HepG2 (cell line): ENCODE data around the gene PPFIA4. TPM values are rescaled to one million over a fixed set of nuclear protein-coding genes. Genes with fewer than 3 reads are reported as not detected.

Experiments used
- ATAC-seq: fragments of 200-7000 bp; cut with Tn5 transposase; 3 replicates; pipeline ENCODE4 v1.9.1; 2020; ENCODE audit warnings: mild to moderate bottlenecking, moderate library complexity
- BruUV-seq: library from RNA; stranded (reverse); fragments of 400-500 nt; replicated peaks from 2 replicates; lab custom pipeline; 2021; lab: Mats Ljungman, UMichigan
- CTCF ChIA-PET: fragments of 300-600 bp; formaldehyde crosslinking; extraction: SDS; loops from one replicate; lab custom pipeline; 2021; ENCODE audit warnings: low total read pairs, inconsistent platforms, low intra/inter-chr PET ratio; lab: Yijun Ruan, JAX
- POLR2A ChIA-PET: fragments of 350-600 bp; sonication (Branson Sonifier 250); formaldehyde crosslinking; loops from one replicate; lab custom pipeline; 2020; ENCODE audit warnings: antibody characterized with exemption, inconsistent platforms; lab: Yijun Ruan, JAX
- DNase-seq: peaks from one replicate; pipeline ENCODE4 v3.0.0-alpha.2; 2015; ENCODE audit warnings: low spot score
- FAIRE-seq: peaks from 3 replicates; lab custom pipeline; 2011; peaks lifted over from hg19 to GRCh38; lab: Jason Lieb, UNC
- H2AFZ ChIP-seq: one replicate; pipeline ENCODE4 v1.6.1; 2011; ENCODE audit warnings: low read length, inconsistent platforms
- H3K27ac ChIP-seq: fragments of 300-600 bp; 3 replicates; pipeline ENCODE4 v1.8.0; 2011; ENCODE audit warnings: mixed run types, mild to moderate bottlenecking, mixed read lengths, low read length, inconsistent platforms; ENCODE audit not compliant: insufficient read depth; ENCODE audit errors: extremely low read length
- H3K27me3 ChIP-seq, 2 experiments: fragments of 200-600 bp in 1 of 2; 2 replicates in 1 of 2; 3 replicates in 1 of 2; pipeline versions ENCODE4 v1.6.0 to v1.8.0; 2011; ENCODE audit warnings: low read length in 2 of 2, mild to moderate bottlenecking in 2 of 2, moderate library complexity in 2 of 2, inconsistent platforms in 1 of 2; ENCODE audit not compliant: insufficient read depth in 2 of 2, control insufficient read depth in 1 of 2
- H3K36me3 ChIP-seq, 2 experiments: fragments of 200-600 bp in 1 of 2; replicated peaks in 1 of 2; 2 replicates in 1 of 2; 3 replicates in 1 of 2; pipeline versions ENCODE4 v1.5.1 to v1.8.0; 2011; ENCODE audit warnings: low read length in 2 of 2, inconsistent platforms in 1 of 2; ENCODE audit not compliant: insufficient read depth in 2 of 2, control insufficient read depth in 1 of 2
- H3K4me1 ChIP-seq: 2 replicates; pipeline ENCODE4 v1.5.1; 2012; ENCODE audit warnings: low read length, inconsistent platforms; ENCODE audit not compliant: insufficient read depth
- H3K4me2 ChIP-seq: 2 replicates; pipeline ENCODE4 v1.6.0; 2011; ENCODE audit warnings: low read depth, low read length, inconsistent platforms
- H3K4me3 ChIP-seq, 3 experiments: fragments of 200-600 bp in 1 of 3; sonication (generic), shearing (Covaris generic) in 1 of 3; replicated peaks in 1 of 3; 2 replicates each; pipeline ENCODE4 v1.5.1; 2011 to 2016; ENCODE audit warnings: low read length in 3 of 3, inconsistent platforms in 2 of 3, low read depth in 2 of 3, mild to moderate bottlenecking in 2 of 3, control low read depth in 1 of 3, mixed read lengths in 1 of 3; ENCODE audit not compliant: insufficient read depth in 1 of 3
- H3K79me2 ChIP-seq: one replicate; pipeline ENCODE4 v1.6.1; 2011; ENCODE audit warnings: low read length, inconsistent platforms; ENCODE audit not compliant: insufficient read depth
- H3K9ac ChIP-seq: 2 replicates; pipeline ENCODE4 v1.6.0; 2011; ENCODE audit warnings: mild to moderate bottlenecking, low read depth, low read length, inconsistent platforms; ENCODE audit not compliant: insufficient read depth
- H3K9me3 ChIP-seq: 2 replicates; pipeline ENCODE4 v1.5.1; 2012; ENCODE audit warnings: mild to moderate bottlenecking, low read length
- H4K20me1 ChIP-seq: 2 replicates; pipeline ENCODE4 v1.6.0; 2011; ENCODE audit warnings: inconsistent platforms, mild to moderate bottlenecking, low read length, moderate library complexity; ENCODE audit not compliant: insufficient read depth
- CHD2 ChIP-seq: IDR thresholded peaks from 2 replicates; pipeline ENCODE4 v1.6.1; 2011; ENCODE audit warnings: low read depth, low read length, improper control_type of control experiment
- CREM ChIP-seq, 2 experiments: sonication (generic) in 1 of 2; formaldehyde crosslinking in 1 of 2; IDR thresholded peaks; 2 replicates each; pipeline versions ENCODE4 v1.4.0 to v1.6.1; 2016 to 2020; ENCODE audit warnings: antibody characterized with exemption in 1 of 2, mild to moderate bottlenecking in 1 of 2, missing genetic modification reagents in 1 of 2
- EHMT2 ChIP-seq: fragments of 200-600 bp; sonication (generic); IDR thresholded peaks from 2 replicates; pipeline ENCODE4 v1.7.0; 2017; ENCODE audit warnings: antibody characterized with exemption, low read depth, low read length, borderline replicate concordance
- MED8 ChIP-seq: sonication (generic); formaldehyde crosslinking; IDR thresholded peaks from 2 replicates; pipeline ENCODE4 v1.8.1; 2023; ENCODE audit warnings: mild to moderate bottlenecking, missing genetic modification reagents; ENCODE audit not compliant: insufficient replicate concordance
- RCOR2 ChIP-seq: IDR thresholded peaks from 2 replicates; pipeline ENCODE4 v1.6.1; 2016; ENCODE audit warnings: missing biosample characterization, missing genetic modification reagents
- ZBTB38 ChIP-seq: sonication (generic); formaldehyde crosslinking; IDR thresholded peaks from 2 replicates; pipeline ENCODE4 v1.5.1; 2020; ENCODE audit warnings: mild to moderate bottlenecking, missing genetic modification reagents
- ZNF12 ChIP-seq: sonication (generic); formaldehyde crosslinking; IDR thresholded peaks from 2 replicates; pipeline ENCODE4 v1.5.0; 2020; ENCODE audit warnings: missing genetic modification reagents
- ZNF121 ChIP-seq: sonication (generic); formaldehyde crosslinking; IDR thresholded peaks from 2 replicates; pipeline ENCODE4 v1.5.0; 2020; ENCODE audit warnings: mild to moderate bottlenecking, missing genetic modification reagents
- WGBS: methylation state at CpG from one replicate; pipeline ENCODE4 v1.1.6; 2017; ENCODE audit warnings: low lambda C conversion rate; 5-methylcytosine and 5-hydroxymethylcytosine counted together
- in situ Hi-C: cut with HindIII; loops from 2 replicates; pipeline ENCODE4 v1.10.0; 2017; ENCODE audit warnings: low pct_unique_long_range_greater_than_20kb; ENCODE audit not compliant: extremely low pct_ligation_motif_present
- intact Hi-C: fragments of 100-400 bp; cut with micrococcal nuclease; formaldehyde crosslinking; loops from one replicate; pipeline ENCODE4 v1.10.0; 2022; ENCODE audit not compliant: unreplicated experiment
- polyA plus RNA-seq, 8 experiments: library from polyadenylated mRNA; depleted of rRNA in 3 of 8; stranded (reverse) in 7 of 8; unstranded in 1 of 8; fragments of >200 nt; fragmentation: Illumina TruSeq in 4 of 8; extraction: Trizol in 4 of 8; gene quantifications; 2 replicates each; pipeline versions ENCODE4 v1.2.1 to v1.2.3, GENCODE V29; 2011 to 2016; ENCODE audit warnings: low read depth in 4 of 8, missing spikeins in 1 of 8, mixed read lengths in 1 of 8; ENCODE audit not compliant: insufficient read depth in 1 of 8
- total RNA-seq, 5 experiments: library from RNA; depleted of rRNA; stranded (reverse); fragments of >200 nt; fragmentation: Illumina TruSeq; extraction: Trizol; gene quantifications; 2 replicates each; pipeline ENCODE4 v1.2.3, GENCODE V29; 2016; ENCODE audit warnings: low read depth in 1 of 5
- TF ChIP-seq, protein P1 (sequence below): sonication (generic); formaldehyde crosslinking; IDR thresholded peaks from 2 replicates; pipeline ENCODE4 v1.4.0; 2020; ENCODE audit warnings: mild to moderate bottlenecking, missing genetic modification reagents
- TF ChIP-seq, protein P2 (sequence below): sonication (generic); formaldehyde crosslinking; IDR thresholded peaks from 2 replicates; pipeline ENCODE4 v1.8.1; 2022; ENCODE audit warnings: low read depth, mild to moderate bottlenecking, missing genetic modification reagents
- TF ChIP-seq, protein P3 (sequence below): sonication (generic); formaldehyde crosslinking; IDR thresholded peaks from 2 replicates; pipeline ENCODE4 v1.5.0; 2020; ENCODE audit warnings: mild to moderate bottlenecking, missing genetic modification reagents
- TF ChIP-seq, protein P4 (sequence below): sonication (generic); formaldehyde crosslinking; IDR thresholded peaks from 2 replicates; pipeline ENCODE4 v1.4.0; 2020; ENCODE audit warnings: missing genetic modification reagents

PPFIA4 gene
- total and polyA plus RNA-seq, 2 of the 13 experiments (the other 11 are each of a cell fraction or from before 2014, with no cell fraction given), result 6.4 TPM; not detected in 1

DNA sequence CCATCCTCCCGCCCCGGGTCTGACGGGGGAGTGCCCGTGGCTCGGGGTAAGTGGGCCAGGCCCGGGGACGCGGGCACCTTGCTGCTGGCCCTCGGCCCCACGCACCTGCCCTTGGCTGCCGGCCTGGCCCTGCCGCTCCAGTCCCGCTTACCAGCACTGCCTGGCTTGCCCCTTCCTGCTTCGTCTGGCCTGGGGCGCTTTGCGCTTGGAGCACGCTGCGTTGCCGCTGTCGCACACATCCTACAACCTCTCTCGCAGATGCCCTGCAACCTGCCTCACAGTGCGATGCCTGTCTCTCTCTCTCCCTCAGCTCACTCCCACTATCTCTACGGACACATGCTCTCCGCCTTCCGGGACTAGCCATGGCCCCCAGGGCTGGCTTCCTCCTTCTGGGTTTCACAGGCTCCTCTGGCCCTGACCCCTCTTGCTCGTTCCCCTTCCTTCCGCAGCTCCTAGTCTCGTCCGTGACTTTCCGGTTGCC, 49.8 kb downstream of the PPFIA4 start:
- in situ Hi-C loops (no loop called here), intact Hi-C loops (no loop called here)
- WGBS, result 83% methylated on average over 17 of the region's 30 CpGs
- no peaks in the 10 kb centered on the region for H3K36me3 ChIP-seq
- DNase-seq, result no peak
- no peak overlapping the region for H2AFZ ChIP-seq
- no peaks in the 10 kb centered on the region for H3K79me2 ChIP-seq
- TF ChIP-seq CHD2, result no peak
- H3K9me3 ChIP-seq, result no peaks in the 10 kb centered on the region
- H3K27me3 ChIP-seq, result peaks cover 0 to 7% of the 10 kb centered on the region in 2 experiments; a peak in 1 of 5 replicates
- no TSS peak for BruUV-seq
- no peaks in the 10 kb centered on the region for H3K4me1 ChIP-seq
- no peak overlapping the region for H3K9ac ChIP-seq
- ATAC-seq, result no peak; the same call in 2 of the 3 replicates
- no peak for FAIRE-seq
- no peak overlapping the region for H3K4me3 ChIP-seq
- H3K4me2 ChIP-seq, result no peak overlapping the region
- POLR2A ChIA-PET, result no interaction called here
- CTCF ChIA-PET, result no interaction called here
- no peak overlapping the region for H3K27ac ChIP-seq
- no peaks in the 10 kb centered on the region for H4K20me1 ChIP-seq

DNA sequence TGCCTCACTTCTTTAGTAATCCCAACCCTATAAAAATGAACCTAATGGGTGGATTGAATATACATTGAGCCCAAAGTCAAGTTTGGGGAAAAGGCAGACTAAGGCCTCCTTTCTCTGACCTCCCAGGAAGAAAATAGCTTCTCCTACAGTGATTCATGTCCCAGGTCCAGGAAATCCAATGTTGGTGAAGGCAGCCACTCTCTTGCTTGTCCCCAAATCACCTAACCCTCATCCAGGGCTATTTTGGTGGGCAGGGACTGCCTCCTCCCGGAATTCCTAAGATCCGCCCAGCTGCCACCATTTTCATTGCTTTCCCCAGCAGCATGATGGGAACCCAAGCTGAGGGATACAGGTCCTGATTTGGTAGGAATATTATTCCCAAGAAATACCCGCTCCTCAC, 51.1 kb downstream of the PPFIA4 start:
- Histone ChIP-seq H2AFZ (no peak overlapping the region), H3K4me2 (no peak overlapping the region), H3K36me3 (no peaks in the 10 kb centered on the region), H3K79me2 (no peaks in the 10 kb centered on the region), H3K4me1 (no peaks in the 10 kb centered on the region), H3K27me3 (peaks cover 0 to 15% of the 10 kb centered on the region in 2 experiments; a peak in 2 of 5 replicates), H3K27ac (no peak overlapping the region), H3K4me3 (no peak overlapping the region), H3K9ac (no peak overlapping the region), H4K20me1 (no peaks in the 10 kb centered on the region), H3K9me3 (no peaks in the 10 kb centered on the region)
- ATAC-seq (no peak), DNase-seq (no peak), FAIRE-seq (no peak)
- intact Hi-C loops, result no loop called here
- in situ Hi-C loops, result no loop called here
- 6% methylated on average over 3 of the region's 3 CpGs for WGBS
- ChIA-PET POLR2A (no interaction called here), CTCF (no interaction called here)
- no TSS peak for BruUV-seq
- TF ChIP-seq, protein P1, sequence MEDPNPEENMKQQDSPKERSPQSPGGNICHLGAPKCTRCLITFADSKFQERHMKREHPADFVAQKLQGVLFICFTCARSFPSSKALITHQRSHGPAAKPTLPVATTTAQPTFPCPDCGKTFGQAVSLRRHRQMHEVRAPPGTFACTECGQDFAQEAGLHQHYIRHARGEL (CRISPR knock-in tag), result no peak
- TF ChIP-seq, protein P2, sequence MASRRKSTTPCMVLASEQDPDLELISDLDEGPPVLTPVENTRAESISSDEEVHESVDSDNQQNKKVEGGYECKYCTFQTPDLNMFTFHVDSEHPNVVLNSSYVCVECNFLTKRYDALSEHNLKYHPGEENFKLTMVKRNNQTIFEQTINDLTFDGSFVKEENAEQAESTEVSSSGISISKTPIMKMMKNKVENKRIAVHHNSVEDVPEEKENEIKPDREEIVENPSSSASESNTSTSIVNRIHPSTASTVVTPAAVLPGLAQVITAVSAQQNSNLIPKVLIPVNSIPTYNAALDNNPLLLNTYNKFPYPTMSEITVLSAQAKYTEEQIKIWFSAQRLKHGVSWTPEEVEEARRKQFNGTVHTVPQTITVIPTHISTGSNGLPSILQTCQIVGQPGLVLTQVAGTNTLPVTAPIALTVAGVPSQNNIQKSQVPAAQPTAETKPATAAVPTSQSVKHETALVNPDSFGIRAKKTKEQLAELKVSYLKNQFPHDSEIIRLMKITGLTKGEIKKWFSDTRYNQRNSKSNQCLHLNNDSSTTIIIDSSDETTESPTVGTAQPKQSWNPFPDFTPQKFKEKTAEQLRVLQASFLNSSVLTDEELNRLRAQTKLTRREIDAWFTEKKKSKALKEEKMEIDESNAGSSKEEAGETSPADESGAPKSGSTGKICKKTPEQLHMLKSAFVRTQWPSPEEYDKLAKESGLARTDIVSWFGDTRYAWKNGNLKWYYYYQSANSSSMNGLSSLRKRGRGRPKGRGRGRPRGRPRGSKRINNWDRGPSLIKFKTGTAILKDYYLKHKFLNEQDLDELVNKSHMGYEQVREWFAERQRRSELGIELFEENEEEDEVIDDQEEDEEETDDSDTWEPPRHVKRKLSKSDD (CRISPR knock-in tag), result no peak
- TF ChIP-seq MED8 (CRISPR knock-in tag) (no peak), EHMT2 (no peak), ZNF12 (CRISPR knock-in tag) (no peak), RCOR2 (CRISPR knock-in tag) (no peak), CREM (IDR thresholded peaks at IDR 0.05) (no peak), CREM (CRISPR knock-in tag; IDR thresholded peaks at IDR 0.05) (no peak), ZBTB38 (no peak), ZNF121 (CRISPR knock-in tag) (no peak)
- TF ChIP-seq, protein P3, sequence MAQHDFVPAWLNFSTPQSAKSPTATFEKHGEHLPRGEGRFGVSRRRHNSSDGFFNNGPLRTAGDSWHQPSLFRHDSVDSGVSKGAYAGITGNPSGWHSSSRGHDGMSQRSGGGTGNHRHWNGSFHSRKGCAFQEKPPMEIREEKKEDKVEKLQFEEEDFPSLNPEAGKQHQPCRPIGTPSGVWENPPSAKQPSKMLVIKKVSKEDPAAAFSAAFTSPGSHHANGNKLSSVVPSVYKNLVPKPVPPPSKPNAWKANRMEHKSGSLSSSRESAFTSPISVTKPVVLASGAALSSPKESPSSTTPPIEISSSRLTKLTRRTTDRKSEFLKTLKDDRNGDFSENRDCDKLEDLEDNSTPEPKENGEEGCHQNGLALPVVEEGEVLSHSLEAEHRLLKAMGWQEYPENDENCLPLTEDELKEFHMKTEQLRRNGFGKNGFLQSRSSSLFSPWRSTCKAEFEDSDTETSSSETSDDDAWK (CRISPR knock-in tag), result no peak
- TF ChIP-seq, protein P4, sequence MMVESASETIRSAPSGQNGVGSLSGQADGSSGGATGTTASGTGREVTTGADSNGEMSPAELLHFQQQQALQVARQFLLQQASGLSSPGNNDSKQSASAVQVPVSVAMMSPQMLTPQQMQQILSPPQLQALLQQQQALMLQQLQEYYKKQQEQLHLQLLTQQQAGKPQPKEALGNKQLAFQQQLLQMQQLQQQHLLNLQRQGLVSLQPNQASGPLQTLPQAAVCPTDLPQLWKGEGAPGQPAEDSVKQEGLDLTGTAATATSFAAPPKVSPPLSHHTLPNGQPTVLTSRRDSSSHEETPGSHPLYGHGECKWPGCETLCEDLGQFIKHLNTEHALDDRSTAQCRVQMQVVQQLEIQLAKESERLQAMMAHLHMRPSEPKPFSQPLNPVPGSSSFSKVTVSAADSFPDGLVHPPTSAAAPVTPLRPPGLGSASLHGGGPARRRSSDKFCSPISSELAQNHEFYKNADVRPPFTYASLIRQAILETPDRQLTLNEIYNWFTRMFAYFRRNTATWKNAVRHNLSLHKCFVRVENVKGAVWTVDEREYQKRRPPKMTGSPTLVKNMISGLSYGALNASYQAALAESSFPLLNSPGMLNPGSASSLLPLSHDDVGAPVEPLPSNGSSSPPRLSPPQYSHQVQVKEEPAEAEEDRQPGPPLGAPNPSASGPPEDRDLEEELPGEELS (CRISPR knock-in tag), result no peak
